ENCODE data around the gene FRAS1.
"Not testable (repeated sequence)": the region's sequence is repeated elsewhere in the genome, so short reads cannot be mapped to it uniquely, and the experiment has no call there.

The FRAS1 gene

DNA sequence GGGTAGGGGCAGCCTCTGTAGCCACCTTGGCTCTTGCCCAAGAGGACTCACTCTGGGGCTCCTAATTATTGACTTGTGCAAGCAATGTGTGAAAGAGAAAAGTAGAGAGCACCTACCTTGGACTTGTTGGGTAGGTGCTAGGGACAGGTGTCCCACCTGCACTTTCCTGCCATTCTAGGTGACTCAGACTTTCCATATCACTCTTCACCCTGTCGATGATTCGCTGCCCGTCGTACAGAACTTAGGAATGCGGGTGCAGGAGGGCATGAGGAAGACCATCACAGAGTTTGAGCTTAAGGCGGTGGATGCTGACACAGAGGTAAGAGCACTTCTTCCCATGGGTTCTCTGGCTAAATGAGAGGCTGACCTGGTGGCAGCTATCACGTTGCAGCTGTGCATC, 407.1 kb downstream of the FRAS1 start:
- no peak for DNase-seq

DNA sequence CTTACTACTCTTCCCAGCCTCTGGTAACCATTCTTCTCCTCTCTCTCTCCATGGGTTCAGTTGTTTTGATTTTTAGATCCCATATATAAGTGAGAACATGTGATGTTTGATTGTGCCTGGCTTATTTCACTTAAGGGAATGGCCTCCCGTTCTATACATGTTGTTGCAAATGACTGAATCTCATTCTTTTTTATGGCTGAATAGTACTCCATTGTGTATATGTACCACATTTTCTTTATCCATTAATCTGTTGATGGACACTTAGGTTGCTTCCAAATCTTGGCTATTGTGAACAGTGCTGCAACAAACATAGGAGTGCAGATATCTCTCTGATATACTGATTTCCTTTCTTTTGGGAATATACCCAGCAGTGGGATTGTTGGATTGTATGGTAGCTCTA, 410.1 kb downstream of the FRAS1 start:
- not testable (repeated sequence) for DNase-seq

DNA sequence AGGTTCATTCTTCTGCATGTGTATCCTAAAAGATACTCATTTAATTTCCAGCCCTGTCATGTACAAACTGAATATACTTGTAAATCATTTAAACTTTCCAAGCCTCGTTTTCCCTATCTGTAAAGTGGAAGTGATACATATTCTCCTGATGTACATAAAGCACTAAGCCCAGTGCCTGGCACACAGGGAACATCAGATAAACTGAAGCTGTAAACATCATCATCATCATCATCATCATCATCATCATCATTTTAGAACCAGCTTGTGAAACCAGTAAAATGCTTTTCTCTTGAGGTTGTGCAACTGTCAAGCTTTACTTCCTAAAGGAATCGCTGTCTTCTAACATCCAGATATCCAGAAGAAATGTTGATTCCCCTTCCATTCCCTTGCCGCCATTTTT, 411.1 kb downstream of the FRAS1 start:
- DNase-seq: no peak

DNA sequence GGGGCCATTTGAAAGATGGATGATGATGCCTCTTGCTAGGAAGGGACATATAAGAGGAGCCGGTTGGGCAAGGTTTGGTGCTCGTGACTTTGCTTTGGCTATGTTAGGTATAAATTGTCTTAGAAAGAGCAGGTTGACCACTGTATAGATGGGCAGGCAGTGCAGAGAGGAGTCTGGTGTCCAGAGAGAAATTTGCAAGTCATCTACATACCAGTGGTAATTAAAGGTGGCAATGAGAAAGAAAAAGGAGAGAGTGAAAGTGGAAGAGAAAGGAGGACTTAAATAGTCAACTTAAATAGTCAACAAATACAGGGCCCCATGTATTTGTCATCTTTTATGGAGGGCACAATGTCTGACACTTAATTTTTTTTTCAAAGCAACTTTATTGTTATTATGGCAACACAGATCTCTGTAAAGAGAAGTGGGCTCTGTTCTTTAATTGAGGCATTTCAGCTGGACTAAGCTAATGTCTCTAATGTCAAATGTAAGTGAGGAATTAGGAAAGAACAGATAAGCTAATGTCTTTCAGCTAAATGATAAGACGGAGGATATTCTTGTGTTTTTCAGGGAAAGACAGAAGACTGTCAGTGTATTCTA, 419.1 kb downstream of the FRAS1 start:
- no peak for DNase-seq

DNA sequence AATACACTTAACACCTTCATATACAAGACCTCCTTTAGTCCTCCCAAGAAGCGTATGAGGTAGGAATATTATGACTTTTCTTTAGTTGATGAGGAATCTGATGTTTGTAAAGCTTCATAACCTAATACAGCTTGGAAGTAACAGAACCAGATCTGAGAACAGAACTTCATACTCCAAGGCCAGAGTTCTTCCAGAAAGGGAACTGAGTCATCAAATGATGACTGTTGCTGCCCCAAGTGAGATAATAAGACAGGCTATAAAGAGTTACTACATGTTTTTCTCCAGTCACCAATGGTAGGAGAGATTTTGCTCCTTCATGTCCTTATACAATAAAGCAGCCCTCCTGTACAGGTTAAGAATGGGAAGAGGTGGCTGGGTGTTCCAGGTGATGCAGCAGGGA, 420.2 kb downstream of the FRAS1 start:
- no peak for DNase-seq

DNA sequence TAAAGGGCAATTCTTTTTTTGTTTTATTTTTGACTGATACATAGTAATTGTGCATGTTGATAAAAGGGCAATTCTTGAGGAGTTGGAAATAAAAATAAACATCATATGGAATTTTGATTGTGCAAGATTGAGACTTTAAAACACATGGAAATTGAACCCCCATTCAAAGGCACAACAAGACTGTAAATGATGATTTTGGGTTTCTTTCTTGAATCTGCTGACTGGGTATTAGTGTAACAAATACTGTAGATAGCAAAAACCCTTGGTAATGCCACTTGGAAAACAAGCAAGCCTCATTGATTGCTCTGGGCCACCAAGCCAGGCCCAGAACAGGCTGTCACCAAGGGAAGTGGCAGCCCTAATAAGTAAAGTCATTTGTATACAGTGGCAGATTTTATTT, 421.4 kb downstream of the FRAS1 start:
- no peak for DNase-seq

DNA sequence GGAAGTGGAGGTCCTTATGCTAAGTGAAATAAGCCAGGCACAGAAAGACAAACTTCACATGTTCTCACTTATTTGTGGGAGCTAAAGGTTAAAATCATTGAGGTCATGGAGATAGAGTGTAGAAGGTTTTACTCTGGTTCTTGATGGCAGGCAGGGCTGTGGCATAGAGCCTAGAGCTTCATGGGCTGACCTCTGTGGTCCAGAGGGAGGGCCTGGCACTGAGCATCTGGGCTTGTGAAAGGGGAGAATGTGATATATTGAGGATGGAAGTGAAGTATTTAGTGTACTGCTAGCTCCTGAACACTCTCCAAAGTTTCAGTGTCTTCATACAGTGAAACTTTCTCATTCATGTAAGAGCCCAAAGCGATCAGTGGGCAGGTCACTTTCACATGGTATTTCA, 423.2 kb downstream of the FRAS1 start:
- no peak for DNase-seq

DNA sequence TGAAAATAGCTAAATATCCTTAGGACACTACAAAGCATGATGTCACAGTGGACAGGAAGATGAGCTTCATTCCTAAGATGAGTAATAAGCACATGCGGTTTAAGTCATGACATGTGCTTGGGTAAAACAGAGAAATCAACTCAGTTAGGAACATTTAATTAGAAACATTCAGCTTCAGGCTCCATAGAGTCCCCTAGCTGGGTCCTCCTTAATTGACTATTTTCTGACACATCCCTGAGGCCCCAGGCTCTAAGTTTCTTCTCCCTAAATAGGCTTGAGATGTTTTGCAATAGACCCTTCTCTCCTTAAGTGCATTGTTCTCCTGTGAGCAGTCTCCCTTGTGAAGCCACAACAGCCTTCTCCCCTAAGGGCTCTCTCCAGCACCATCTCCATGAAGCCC, 424.1 kb downstream of the FRAS1 start:
- no peak for DNase-seq

DNA sequence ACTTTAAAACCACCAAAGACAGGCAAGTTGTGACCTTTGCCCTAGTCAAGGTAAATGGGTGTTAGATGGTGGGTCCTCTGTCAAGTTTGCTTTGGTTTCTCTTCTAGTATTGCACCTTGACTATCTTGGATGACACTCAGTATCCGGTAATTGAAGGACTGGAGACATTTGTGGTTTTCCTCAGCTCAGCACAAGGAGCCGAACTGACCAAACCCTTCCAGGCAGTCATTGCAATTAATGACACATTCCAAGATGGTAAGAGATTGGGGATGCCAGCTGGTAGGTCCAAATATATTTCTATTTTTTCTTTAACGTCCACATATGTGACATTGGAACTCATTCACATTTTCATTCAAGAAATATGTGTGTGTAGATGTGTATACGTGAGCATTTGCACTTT, 425.2 kb downstream of the FRAS1 start:
- DNase-seq: no peak

DNA sequence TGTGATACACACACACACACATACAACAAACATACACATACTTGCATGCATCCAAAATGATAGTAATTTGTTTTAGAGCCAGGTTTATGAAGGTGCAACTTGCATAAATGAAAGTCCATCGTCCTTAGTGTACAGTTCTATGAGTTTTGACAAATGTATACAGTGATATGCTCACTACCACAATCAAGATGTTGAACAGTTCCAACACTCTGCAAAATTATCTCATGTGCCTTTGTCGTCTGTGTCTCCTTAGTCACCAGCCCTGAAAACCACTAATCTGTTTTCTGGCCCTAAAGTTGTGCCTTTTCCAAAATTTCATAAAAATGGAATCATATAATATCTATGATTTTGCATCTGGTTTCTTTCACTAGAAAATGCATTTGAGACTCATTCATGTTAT, 426.7 kb downstream of the FRAS1 start:
- no peak for DNase-seq

DNA sequence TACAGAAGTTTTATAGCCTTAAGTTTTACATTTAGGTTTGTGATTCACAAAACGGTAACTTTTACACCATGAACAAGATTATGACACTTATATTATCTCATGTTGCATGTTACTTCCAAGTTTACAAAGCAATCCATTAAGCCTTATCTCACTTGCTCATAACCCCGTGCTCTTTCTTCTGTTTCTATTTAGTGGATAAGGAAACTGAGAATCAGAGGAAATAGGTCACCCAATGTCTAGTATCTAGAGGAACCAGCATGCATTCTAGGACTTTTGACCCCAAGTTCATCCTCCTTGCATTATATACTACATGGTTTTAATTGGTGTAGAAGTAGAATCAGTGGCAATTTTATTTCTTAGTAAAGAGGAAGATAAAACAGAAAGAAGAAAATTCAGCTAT, 427.5 kb downstream of the FRAS1 start:
- no peak for DNase-seq

DNA sequence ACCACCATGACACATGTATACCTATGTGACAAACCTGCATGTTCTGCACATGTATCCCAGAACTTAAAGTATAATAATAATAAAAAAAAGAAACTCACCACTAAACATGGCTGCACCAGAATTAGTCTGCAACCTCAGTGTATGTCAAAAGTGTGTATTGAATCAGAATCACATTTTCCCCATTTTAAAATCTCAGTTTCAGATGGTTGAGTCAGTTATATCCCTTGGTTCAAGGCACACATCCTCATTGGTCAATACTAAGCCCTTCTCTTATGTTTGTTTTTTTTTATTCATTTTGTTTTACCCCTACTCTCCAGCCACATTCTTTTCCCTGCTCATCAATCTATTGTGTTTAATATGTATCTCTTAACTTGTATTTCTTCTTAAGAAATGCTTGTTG, 436.6 kb downstream of the FRAS1 start:
- no peak for DNase-seq

DNA sequence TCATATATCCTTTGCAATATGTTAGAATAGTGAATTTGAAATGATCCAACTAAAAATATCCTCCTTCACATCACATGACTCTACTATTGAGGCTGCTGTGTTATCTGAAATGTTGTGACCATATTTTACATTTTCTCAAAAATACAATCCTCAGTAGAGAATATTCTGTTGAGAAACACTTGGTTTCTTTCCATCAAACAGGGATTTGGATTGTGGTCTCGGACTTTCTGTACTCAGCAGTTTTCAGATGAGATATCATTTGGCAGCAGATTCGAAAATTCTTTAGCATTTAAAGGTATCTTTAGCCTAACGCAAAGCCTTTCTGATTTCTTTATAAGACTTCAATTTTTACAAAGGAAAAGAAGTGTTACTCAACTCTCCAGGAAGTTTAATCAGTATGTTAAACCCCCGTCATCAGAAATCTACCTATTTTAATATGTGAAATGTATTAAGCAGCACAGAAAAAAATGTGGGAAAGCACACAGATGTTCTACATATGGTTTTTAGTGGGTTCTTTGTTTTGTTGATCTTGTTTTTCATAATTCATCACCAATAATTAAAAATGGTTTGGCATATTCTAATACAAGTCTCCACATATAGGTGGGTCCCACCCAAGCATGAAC, 439.0 kb downstream of the FRAS1 start:
- no peak for DNase-seq

DNA sequence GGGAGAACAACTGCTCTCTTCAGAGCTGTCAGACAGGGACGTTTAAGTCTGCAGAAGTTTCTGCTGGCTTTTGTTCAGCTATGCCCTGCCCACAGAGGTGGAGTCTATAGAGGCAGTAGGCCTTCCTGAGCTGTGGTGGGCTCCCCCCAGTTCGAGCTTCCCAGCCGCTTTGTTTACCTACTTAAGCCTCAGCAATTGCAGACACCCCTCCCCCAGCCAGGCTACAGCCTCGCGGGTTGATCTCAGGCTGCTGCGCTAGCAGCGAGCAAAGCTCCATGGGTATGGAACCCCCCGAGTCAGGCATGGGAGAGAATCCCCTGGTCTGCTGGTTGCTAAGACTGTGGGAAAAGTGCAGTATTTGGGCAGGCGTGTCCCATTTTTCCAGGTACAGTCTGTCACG, 449.1 kb downstream of the FRAS1 start:
- DNase-seq: not testable (repeated sequence)

DNA sequence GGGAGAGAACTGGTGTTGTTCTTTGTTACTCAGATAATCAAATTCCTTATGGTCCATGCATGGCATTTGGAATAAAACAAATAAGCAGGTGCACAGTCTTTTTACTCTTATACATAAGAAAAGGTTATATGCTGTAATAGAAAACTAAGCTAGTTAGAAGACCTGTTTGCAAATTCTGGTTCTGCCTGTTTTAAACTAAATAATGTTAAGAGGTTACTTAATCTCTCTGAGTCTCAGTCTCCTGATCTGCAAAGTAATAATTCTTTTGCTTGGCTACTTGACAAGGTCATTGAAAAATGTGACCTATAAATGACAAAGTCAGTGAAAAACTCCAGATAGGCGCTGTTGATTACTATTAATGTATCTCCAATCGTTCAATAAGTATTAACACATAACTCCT, 451.9 kb downstream of the FRAS1 start:
- DNase-seq: no peak

DNA sequence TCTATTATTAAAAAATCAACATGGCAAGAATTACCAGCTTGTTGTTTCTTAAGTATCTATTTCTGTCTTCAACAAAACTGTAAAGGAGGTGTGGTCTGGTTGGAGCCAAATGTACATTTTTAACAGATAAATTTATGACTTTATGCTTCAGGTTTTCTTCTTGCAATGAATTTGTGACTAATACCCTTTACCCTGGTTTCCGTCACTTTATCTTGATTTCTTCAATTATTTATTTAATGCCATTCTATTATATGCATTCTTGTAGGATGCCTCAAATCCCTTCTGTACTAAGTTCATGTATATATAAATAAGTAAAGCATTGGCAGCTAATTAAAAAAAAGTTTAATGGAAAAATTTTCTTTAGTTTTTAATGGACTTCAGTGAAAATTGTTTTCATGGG, 453.0 kb downstream of the FRAS1 start:
- DNase-seq: no peak

DNA sequence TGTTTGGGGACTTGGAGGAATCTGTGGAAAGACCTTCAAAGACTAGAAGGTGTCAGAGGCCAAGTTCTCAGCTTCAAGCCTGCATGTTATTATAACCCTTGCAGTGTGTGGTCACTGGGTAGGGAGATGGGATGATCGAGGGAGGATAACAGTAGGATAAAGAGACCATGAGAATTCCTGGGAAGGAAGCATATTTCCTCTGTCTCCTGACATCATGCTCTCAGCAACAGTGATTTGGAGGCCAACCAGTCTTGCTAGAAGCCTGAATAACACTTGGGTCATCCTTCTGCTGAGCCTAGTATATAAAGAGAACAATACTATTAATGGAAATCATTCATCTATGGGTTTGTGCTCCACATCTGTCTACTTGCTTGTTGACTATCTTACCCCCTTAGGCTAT, 453.6 kb downstream of the FRAS1 start:
- no peak for DNase-seq

DNA sequence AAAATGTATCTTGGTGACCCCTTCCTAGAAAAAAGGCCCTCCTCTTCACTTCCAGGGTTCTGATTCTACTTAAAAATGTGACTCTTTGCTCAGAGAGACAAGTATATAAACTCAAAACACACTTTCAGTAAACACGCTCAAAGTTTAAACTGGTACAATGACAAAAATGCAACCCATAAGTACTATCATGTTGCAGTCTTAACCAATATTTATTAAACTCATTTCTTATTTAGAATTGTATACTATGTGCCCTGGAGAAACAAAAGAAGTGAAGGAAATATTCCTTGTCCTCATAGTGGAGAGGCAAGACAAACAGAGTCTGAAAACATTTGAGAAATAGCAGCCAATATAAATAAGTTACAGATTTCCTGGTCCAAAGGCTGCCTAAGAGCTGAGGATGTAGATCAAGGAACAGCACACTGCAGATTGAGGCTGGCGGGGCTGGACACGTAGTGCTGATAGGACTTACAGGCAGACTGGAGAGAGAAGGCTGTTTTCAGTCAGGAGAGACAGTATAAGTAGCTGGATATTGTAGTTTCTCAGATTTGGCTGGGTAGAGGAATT, 455.3 kb downstream of the FRAS1 start:
- no peak for DNase-seq

DNA sequence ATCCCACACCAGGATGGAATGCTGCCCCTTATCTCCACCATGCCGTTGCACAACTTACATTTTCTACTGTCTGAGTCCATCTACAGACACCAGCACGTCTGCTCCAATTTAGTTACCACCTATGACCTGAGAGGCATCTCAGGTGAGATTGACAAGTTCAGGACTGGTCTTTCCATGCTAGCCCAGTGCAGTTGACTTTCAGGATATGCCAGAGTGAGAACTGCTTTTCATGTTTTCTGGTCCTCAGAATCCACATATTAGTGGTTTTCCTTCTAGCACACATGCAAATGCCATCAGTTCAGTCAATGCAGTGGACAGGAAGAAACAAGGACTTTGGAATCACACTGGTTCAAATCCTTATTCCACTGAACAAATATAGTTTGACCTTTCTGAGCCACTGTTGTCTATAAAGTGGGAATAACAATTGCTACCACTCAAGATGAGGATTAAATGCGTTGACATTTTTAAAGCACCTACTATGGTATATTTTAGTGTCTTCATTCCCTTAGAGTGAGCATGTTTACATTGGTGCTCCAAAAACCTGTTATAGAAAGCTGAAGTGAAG, 456.4 kb downstream of the FRAS1 start:
- DNase-seq: no peak

DNA sequence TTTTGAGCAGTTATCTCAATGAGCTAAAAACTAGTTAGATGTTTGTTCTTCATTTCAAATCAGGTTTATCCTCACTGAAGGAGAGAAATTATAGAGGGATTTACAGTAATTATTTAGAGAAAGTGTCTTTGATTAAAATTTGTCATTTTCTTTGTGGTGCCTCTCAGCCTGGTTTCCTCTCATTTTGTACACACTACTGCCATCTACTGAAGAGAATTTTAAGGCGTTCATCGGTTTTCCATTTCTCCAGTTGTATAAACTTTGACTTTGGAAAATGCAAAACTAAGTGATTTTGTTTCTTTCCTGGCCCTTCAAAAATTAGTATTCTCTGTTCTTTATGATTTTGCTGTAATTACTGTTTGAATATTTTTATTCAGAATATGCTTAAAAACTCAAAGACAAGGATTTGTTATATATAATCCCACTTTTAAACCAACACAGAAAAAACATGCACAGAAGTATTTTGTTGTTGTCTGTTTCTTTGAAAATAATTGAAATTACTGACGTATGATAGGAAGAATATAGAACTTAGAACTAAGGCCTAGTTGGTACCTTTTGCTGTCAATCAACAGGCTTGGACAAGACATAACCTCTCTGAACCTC, 460.0 kb downstream of the FRAS1 start:
- DNase-seq: no peak

DNA sequence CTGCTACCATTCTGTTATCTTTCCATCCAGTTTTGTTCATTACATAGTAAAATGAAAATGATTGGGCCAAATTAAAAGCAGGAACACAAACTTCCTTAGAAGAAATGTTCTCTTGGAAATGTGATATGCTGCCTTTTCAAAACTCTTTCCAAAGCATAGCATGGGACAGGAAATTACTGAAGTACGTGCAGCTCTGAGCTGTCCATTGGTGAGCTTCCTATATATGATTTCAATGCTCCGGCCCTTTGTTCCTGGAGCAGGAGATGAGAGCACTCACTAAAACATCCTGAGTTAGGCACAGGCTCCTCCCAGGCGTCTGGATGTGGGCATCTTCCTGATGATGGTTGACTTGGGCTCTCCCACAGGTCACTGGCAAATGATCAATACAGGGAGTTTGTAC, 461.4 kb downstream of the FRAS1 start:
- DNase-seq: no peak

DNA sequence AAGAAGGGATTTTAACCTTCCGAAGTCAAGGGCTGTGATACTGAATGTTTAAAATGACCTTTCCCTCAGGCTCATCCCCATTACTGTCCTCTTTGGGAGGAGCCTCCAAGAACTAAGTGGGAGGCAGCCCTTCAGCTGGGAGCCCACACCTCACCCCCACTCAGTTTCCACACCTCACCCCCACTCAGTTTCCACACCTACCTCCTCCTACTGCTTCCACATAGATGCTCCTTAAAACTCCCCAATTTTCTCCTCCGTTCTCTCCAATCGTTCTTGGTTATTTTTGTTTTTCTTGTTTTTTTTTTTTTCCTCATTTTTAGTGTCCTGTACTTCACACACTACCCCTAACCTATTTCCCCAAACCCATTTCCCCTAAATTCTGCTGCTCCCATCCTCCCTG, 462.8 kb downstream of the FRAS1 start:
- no peak for DNase-seq

DNA sequence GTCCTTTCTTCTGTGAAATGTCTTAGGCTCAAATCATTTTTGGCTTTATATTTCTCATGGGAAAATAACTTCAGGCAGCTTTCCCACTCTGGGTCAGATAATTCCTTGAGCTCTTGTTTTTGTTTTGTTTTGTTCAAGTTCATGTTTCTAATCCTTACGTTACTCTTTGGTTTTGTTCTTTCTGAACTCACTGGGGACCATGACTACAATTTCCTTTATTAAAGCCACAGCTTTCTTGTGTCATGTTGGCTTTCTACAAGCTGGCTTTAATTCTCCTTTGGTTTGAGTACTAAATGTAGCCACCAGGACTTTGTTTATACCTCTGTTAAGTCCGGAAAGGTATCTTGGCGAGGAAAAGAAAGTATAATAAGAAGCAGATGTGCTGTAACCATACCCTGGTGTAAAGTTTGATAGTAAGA, 463.7 kb downstream of the FRAS1 start:
- DNase-seq: no peak

DNA sequence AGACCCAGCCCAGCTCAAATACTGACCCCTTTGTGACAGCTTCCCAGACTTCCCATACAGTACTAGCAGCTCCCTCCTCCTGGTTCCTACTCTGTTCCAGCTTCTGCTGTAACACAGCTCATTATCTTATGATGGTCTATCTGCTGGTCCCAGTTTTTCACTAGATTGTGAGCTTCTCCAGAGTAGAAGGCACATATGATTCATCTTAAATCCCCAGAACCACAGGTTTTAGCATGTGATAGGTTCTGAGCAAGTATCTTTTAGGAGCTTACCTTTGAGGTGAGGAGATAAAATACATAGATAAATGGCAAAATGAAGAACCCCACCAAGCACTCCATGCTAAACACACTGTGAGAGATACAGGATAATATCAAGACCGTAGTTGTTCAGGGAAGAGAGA, 466.9 kb downstream of the FRAS1 start:
- no peak for DNase-seq

Measured in left hindlimb (tissue), 1 donor.